Measurements from ENCODE around the gene MYL5. TPM values are rescaled to one million over a fixed set of nuclear protein-coding genes. Genes with fewer than 3 reads are reported as not detected.

The MYL5 gene, protein sequence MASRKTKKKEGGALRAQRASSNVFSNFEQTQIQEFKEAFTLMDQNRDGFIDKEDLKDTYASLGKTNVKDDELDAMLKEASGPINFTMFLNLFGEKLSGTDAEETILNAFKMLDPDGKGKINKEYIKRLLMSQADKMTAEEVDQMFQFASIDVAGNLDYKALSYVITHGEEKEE
- total RNA-seq (10 to 100 TPM; 34.2 to 45.0 TPM), polyA plus RNA-seq (ENCODE audit: insufficient read depth, low read depth, low replicate concordance) (33.9 TPM)
- long read RNA-seq, donor 1, partial matches to known transcripts: 0 of 1 reads
- long read RNA-seq, donor 1, other reads (novel, unspliced or antisense): 0 of 1 reads
- long read RNA-seq, donor 2, partial matches to known transcripts: 0 of 1 reads
- long read RNA-seq, donor 2, other reads (novel, unspliced or antisense): 0 of 1 reads

DNA sequence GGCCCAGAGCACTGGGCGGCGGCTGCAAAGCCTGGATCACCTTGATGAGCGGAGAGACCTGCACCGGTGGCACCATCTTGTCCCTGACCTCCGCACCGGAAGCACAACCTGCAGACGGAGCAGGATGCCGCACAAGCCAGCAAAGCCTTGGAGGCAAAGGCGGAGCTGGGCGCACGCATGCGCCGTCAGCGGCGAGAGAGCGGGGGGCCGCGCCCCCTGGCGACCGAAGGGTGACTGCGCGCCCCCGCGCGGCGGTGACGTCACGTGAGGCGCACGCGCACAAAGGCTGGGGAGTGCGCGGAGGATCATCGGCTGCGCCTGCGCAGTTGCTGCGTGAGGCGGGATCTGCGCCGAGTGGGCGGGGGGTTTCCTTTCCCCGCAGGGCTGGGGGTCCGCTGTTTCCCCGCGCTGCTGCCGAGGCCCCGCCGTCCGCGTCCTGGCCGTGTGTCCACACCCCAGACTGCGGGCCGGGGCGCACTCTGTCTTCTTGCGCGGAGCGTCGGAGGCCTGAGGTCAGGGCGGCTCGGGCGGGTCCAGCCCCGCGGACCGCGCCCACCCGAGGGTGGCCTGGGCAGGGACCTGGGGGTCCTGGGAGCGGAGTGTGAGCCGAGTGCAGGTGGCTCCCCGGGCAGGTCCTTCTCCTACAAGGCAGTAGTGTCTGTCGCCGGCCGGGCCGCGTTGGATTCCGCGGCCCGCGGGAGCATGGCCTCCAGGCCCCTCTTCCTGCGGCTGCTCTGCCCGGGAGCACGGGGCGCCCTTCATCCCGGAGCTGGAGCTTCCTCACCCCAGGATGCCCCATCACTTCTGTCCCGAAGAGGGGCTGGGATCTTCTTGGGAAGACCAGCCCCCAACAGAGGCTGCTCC, at the start of gene MYL5, which contains the start of gene ATP5ME:
Gene MYL5, plus strand, starts transcription at position 371 of the 864 bp plus-strand sequence. CDS start 3,485 bp downstream, outside the sequence.
Gene ATP5ME, minus strand, starts transcription at position 105 of the 864 bp plus-strand sequence. Its CDS starts 29 bp downstream, at position 76.
- no peaks in the 10 kb centered on the region for H3K9me3 ChIP-seq
- TF ChIP-seq POLR2A (IDR thresholded peaks at IDR 0.05): peak; percentile 59
- TF ChIP-seq, protein P1, sequence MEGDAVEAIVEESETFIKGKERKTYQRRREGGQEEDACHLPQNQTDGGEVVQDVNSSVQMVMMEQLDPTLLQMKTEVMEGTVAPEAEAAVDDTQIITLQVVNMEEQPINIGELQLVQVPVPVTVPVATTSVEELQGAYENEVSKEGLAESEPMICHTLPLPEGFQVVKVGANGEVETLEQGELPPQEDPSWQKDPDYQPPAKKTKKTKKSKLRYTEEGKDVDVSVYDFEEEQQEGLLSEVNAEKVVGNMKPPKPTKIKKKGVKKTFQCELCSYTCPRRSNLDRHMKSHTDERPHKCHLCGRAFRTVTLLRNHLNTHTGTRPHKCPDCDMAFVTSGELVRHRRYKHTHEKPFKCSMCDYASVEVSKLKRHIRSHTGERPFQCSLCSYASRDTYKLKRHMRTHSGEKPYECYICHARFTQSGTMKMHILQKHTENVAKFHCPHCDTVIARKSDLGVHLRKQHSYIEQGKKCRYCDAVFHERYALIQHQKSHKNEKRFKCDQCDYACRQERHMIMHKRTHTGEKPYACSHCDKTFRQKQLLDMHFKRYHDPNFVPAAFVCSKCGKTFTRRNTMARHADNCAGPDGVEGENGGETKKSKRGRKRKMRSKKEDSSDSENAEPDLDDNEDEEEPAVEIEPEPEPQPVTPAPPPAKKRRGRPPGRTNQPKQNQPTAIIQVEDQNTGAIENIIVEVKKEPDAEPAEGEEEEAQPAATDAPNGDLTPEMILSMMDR (IDR thresholded peaks at IDR 0.05): peak; percentile 79 to 98 (median 98)
- H3K36me3 ChIP-seq (ENCODE audit: low read depth, missing control alignments): no peaks in the 10 kb centered on the region
- H3K4me1 ChIP-seq: peaks cover 21% of the 10 kb centered on the region
- H3K27me3 ChIP-seq: no peaks in the 10 kb centered on the region
- H3K4me3 ChIP-seq: peak within 1 kb of the TSS; percentile 92 to 99
- intact Hi-C loops (cut with DNase I; ENCODE audit: low total_unique reads): no loop called here
- DNase-seq: peak; percentile 97
- H3K27ac ChIP-seq: peak within 1 kb of the TSS; percentile 96 to 97
- WGBS, 2 donors: 0% methylated on average over 2 to 61 of the region's 84 CpGs

DNA sequence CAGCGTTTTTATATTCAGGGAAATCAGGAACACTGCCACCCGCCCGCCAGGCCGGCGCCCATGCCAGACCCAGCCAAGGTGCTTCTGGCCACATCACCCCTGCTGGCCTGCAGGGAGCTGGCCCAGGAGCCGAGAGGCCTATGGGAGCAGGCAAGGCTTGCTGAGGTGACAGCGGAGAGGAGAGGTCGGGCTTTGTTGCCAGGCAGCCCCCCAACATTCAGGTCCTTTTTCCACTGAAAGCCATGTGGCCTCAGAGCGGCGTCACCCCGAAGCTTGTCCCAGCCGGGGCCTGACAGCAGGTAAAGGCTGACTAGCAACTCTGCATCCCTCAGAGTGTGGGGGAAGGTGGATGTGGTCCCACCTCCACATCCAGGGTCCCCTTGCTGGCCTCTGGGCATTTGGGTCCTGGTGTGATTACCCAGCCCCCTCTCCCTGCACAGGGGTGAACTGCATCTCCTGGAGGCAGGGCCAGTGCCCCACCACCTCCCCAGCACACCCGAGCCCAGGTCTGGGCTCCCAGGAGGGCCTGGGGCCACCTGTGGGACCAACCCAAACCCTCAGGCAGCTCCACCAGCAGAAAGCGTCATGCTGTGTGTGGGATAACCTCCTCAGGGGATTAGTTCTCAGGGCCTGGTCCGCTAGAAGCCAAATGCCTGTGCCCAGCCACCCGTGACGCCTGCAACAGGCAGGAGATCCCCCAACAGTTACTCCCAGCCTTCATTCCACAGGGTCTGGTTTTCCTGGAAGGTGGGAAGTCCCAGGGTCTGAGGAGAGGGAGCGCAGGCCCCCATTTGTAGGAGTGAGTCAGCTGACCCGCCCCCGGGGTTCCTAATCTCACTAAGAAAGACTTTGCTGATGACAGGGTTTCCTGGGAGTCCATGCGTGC, 49.4 kb upstream of the MYL5 start, which contains the start of gene PDE6B:
Gene PDE6B, plus strand, starts transcription at position 869 of the 886 bp plus-strand sequence. CDS start 54 bp downstream, outside the sequence.
- Histone ChIP-seq H3K4me1 (no peaks in the 10 kb centered on the region), H3K9me3 (no peaks in the 10 kb centered on the region), H3K27ac (no peak within 1 kb of the TSS), H3K27me3 (no peaks in the 10 kb centered on the region), H3K36me3 (ENCODE audit: low read depth, missing control alignments) (no peaks in the 10 kb centered on the region), H3K4me3 (no peak within 1 kb of the TSS)
- WGBS, 2 donors: 65 to 81% methylated on average over 7 to 21 of the region's 21 CpGs
- TF ChIP-seq, protein P1 (IDR thresholded peaks at IDR 0.05): no peak
- no peak for TF ChIP-seq POLR2A (IDR thresholded peaks at IDR 0.05)
- intact Hi-C loops (cut with DNase I; ENCODE audit: low total_unique reads): no loop called here
- no peak for DNase-seq

DNA sequence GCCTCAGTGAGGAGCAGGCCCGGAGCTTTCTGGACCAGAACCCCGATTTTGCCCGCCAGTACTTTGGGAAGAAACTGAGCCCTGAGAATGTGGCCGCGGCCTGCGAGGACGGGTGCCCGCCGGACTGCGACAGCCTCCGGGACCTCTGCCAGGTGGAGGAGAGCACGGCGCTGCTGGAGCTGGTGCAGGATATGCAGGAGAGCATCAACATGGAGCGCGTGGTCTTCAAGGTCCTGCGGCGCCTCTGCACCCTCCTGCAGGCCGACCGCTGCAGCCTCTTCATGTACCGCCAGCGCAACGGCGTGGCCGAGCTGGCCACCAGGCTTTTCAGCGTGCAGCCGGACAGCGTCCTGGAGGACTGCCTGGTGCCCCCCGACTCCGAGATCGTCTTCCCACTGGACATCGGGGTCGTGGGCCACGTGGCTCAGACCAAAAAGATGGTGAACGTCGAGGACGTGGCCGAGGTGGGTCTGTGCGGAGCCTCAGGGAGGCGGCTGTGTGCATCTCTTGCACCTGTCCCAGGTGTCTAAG, 48.6 kb upstream of the MYL5 start:
- no peaks in the 10 kb centered on the region for H3K36me3 ChIP-seq (ENCODE audit: low read depth, missing control alignments)
- H3K27ac ChIP-seq: no peak overlapping the region
- intact Hi-C loops (cut with DNase I; ENCODE audit: low total_unique reads): no loop called here
- WGBS, 2 donors: 90 to 100% methylated on average over 5 to 39 of the region's 39 CpGs
- no peaks in the 10 kb centered on the region for H3K27me3 ChIP-seq
- TF ChIP-seq, protein P1 (IDR thresholded peaks at IDR 0.05): no peak
- no peak for TF ChIP-seq POLR2A (IDR thresholded peaks at IDR 0.05)
- H3K9me3 ChIP-seq: no peaks in the 10 kb centered on the region
- no peaks in the 10 kb centered on the region for H3K4me1 ChIP-seq
- no peak overlapping the region for H3K4me3 ChIP-seq
- no peak for DNase-seq
